RWPE1 (cell line): ENCODE results near the gene NFKB1.

Experiments
- CTCF ChIA-PET: fragments of 350-600 bp; sonication (Branson Sonifier 250); formaldehyde crosslinking; extraction: SDS; loops from one replicate; lab custom pipeline; 2021; lab: Yijun Ruan, JAX
- POLR2A ChIA-PET: fragments of 400-600 bp; formaldehyde crosslinking; extraction: SDS; loops from one replicate; lab custom pipeline; 2020; ENCODE audit warnings: antibody characterized with exemption; ENCODE audit not compliant: low non-redundant PET; lab: Yijun Ruan, JAX
- DNase-seq: peaks from one replicate; pipeline ENCODE4 v3.0.0; 2012; ENCODE audit warnings: low spot score
- H3K27ac ChIP-seq: fragments of 450-650 bp; 2 replicates; pipeline ENCODE4 v1.5.1; 2017
- TF ChIP-seq, protein P1 (sequence below): fragments of 450-650 bp; conservative IDR thresholded peaks from 2 replicates; pipeline ENCODE4 v1.5.1; 2017; ENCODE audit warnings: low read depth, mild to moderate bottlenecking

NFKB1 gene

GRCh38 chr4:102530986-102531385 lies 29.8 kb downstream of the NFKB1 start:
- POLR2A ChIA-PET = no interaction called here
- CTCF ChIA-PET = interaction anchor here (0.6 kb wide), 1 partner anchor 786 kb away, joined by 3 read pairs; no protein-coding TSS in a partner anchor
- TF ChIP-seq, protein P1, sequence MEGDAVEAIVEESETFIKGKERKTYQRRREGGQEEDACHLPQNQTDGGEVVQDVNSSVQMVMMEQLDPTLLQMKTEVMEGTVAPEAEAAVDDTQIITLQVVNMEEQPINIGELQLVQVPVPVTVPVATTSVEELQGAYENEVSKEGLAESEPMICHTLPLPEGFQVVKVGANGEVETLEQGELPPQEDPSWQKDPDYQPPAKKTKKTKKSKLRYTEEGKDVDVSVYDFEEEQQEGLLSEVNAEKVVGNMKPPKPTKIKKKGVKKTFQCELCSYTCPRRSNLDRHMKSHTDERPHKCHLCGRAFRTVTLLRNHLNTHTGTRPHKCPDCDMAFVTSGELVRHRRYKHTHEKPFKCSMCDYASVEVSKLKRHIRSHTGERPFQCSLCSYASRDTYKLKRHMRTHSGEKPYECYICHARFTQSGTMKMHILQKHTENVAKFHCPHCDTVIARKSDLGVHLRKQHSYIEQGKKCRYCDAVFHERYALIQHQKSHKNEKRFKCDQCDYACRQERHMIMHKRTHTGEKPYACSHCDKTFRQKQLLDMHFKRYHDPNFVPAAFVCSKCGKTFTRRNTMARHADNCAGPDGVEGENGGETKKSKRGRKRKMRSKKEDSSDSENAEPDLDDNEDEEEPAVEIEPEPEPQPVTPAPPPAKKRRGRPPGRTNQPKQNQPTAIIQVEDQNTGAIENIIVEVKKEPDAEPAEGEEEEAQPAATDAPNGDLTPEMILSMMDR = no peak

GRCh38 chr4:102531462-102531861 lies 30.3 kb downstream of the NFKB1 start:
- POLR2A ChIA-PET = no interaction called here
- TF ChIP-seq, protein P1 = no peak
- CTCF ChIA-PET = interaction anchor here (0.6 kb wide), 1 partner anchor 787 kb away, joined by 3 read pairs; no protein-coding TSS in a partner anchor

More at GRCh38 chr4:102530986-102531385, 29.8 kb downstream of the NFKB1 start:
- H3K27ac ChIP-seq = no peak overlapping the region
- DNase-seq = no peak

GRCh38 chr4:102533348-102533747 lies 32.2 kb downstream of the NFKB1 start:
- H3K27ac ChIP-seq = no peak overlapping the region
- ChIA-PET POLR2A (no interaction called here), CTCF (no interaction called here)
- DNase-seq = no peak
- TF ChIP-seq, protein P1 = no peak

More at GRCh38 chr4:102531462-102531861, 30.3 kb downstream of the NFKB1 start:
- DNase-seq = no peak
- no peak overlapping the region for H3K27ac ChIP-seq

DNA sequence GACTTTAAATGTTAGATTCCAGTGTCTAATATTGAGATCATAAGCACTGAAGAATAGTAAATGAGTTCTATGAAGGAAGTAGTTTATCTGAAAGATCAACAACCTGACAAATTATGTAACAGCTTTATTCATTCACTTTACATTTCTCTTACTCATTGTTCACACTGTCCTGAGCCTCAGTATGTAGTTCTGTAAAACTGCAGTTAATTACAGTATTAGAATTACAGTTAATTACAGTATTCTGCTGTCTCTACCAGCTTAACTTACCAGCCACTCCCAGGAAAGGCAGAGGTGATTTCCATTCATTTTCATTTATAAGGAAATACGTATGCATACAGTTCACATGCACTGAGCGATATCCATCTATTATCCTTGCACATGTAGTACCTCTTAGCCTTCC lies 32.7 kb downstream of the NFKB1 start:
- no peak for DNase-seq
- POLR2A ChIA-PET = no interaction called here
- CTCF ChIA-PET = no interaction called here
- no peak overlapping the region for H3K27ac ChIP-seq
- TF ChIP-seq, protein P1 = no peak

GRCh38 chr4:102534845-102535244 lies 33.7 kb downstream of the NFKB1 start:
- no peak for DNase-seq

DNA sequence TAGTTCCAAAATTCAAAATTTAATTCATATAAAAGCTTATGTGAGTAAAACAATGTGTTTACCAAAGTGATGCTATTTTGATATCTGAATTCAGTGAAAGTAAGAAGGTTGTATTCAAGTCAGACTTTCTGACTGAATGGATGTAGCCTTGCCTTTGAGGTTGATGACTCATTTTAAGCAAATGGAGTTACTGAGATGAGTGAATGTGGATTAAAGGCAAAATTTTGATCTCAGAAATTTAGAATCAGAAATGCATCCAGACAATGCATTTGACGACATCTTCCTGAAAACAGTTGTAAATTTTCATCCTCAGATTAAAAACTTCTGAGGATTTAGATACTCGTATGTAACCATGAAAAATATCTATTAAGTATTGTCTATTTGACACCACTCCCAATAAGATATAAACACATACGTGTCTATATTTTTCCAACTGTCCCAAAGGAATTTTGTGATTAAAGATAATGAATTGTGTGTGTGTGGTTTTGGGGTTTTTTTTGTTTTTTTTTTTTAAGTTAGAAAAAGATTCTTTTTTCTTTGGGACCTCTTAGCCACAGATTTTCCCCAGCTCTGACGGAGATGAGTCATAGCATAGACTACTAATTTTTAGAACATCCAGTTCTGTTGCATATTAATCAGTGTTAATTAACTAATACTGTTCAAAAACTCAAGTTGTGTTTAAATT lies 34.4 kb downstream of the NFKB1 start:
- ChIA-PET POLR2A (no interaction called here), CTCF (no interaction called here)
- no peak overlapping the region for H3K27ac ChIP-seq
- TF ChIP-seq, protein P1 = no peak
- peak; percentile 11 for DNase-seq

More at GRCh38 chr4:102534845-102535244, 33.7 kb downstream of the NFKB1 start:
- no peak overlapping the region for H3K27ac ChIP-seq
- POLR2A ChIA-PET = no interaction called here
- TF ChIP-seq, protein P1 = no peak
- CTCF ChIA-PET = no interaction called here
